IPS DF 6.9 (cell line): Measurements from ENCODE around the gene MILR1.

Experiments
- DNase-seq: peaks from one replicate; pipeline ENCODE4 v3.0.0-alpha.2; 2013; ENCODE audit warnings: low read depth, low spot score
- H3K27ac ChIP-seq: one replicate; pipeline ENCODE4 v1.5.1; 2013; ENCODE audit warnings: low read length, control low read depth
- H3K27me3 ChIP-seq: 2 replicates; pipeline ENCODE4 v1.6.1; 2013; ENCODE audit warnings: mild to moderate bottlenecking, low read length; ENCODE audit not compliant: control insufficient read depth, insufficient read depth
- H3K36me3 ChIP-seq: 2 replicates; pipeline ENCODE4 v1.6.1; 2013; ENCODE audit warnings: low read length; ENCODE audit not compliant: control insufficient read depth, insufficient read depth
- H3K4me1 ChIP-seq: 2 replicates; pipeline ENCODE4 v1.6.1; 2013; ENCODE audit warnings: low read length; ENCODE audit not compliant: control insufficient read depth, insufficient read depth
- H3K4me3 ChIP-seq: 2 replicates; pipeline ENCODE4 v1.5.1; 2013; ENCODE audit warnings: mild to moderate bottlenecking, low read length
- H3K9me3 ChIP-seq: 2 replicates; pipeline ENCODE4 v1.6.1; 2013; ENCODE audit warnings: low read length, inconsistent platforms; ENCODE audit not compliant: control insufficient read depth, insufficient read depth
- WGBS: extraction: QIAGEN DNeasy Blood & Tissue Kit; methylation state at CpG from one replicate; pipeline ENCODE4 v1.1.7; 2013; ENCODE audit warnings: mixed read lengths, missing lambda C conversion rate; ENCODE audit not compliant: insufficient read length, insufficient coverage; 5-methylcytosine and 5-hydroxymethylcytosine counted together

Gene MILR1

DNA sequence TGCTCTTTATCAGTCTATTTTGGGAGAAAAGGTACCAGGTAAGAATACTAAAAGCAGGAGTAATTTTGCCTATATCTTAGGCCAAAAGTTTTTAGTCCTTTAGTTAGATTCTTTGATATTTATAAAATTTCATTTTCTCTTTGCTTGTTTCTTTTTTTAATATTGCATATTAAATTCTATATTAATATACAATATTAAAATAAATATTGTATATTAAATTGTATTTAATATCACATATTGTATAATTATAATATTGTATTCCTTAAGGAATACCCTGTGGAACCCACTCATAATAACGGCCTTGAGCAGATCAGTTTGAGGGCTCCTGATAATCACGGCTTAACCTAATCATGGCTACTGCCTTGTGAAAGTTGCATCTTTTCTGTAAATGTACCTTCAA, 59.8 kb downstream of the MILR1 start:
- Histone ChIP-seq H3K4me3 (no peak overlapping the region), H3K27me3 (no peaks in the 10 kb centered on the region), H3K27ac (no peak overlapping the region), H3K4me1 (no peaks in the 10 kb centered on the region), H3K9me3 (no peaks in the 10 kb centered on the region), H3K36me3 (peaks cover 8% of the 10 kb centered on the region; the same call in 1 of the 2 replicates)
- no CpG with 5 or more reads among the region's 2 CpGs for WGBS
- no peak for DNase-seq

DNA sequence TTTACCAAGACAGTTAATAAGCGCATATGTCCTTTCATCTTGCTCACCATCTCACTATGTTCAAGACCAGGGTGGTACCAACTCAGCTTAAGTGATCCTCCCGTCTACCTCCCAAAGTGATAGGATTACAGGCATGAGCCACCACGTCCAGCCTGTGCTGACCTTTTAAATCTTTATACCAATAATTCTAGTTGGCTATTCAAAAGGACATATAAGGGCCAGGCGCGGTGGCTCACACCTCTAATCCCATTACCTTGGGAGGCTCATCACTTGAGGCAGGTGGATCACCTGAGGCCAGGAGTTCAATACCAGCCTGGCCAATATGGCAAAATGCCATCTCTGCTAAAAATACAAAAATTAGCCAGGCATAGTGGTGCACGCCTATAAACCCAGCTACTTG, 60.3 kb downstream of the MILR1 start:
- DNase-seq, result no peak
- Histone ChIP-seq H3K27me3 (no peaks in the 10 kb centered on the region), H3K4me3 (no peak overlapping the region), H3K9me3 (no peaks in the 10 kb centered on the region), H3K36me3 (peaks cover 3% of the 10 kb centered on the region; the same call in 1 of the 2 replicates), H3K4me1 (no peaks in the 10 kb centered on the region), H3K27ac (no peak overlapping the region)
- WGBS, result no CpG with 5 or more reads among the region's 6 CpGs

DNA sequence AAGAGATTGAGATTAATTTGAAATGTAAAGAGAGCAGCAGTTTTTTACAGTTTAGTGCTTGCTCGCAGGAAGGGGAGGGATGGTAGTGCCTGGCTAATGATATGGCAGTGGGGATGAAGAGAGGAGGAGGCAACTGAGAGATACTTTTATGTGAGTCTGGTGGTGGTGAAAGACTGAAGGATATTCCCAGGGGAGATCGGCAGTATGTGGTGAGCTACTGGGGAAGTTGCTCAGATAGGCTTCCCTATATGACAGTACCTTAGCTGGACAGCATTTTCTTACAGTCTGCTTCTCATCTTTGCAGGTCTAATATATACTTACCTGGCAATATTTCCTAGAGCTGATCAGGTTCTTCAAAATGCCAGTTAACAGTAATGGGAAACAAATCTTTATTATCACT, 66.5 kb downstream of the MILR1 start:
- no peak for DNase-seq
- Histone ChIP-seq H3K36me3 (peaks cover 10% of the 10 kb centered on the region), H3K4me1 (no peaks in the 10 kb centered on the region), H3K27me3 (no peaks in the 10 kb centered on the region), H3K27ac (no peak overlapping the region), H3K9me3 (no peaks in the 10 kb centered on the region), H3K4me3 (no peak overlapping the region)
- 100% methylated on average over 1 of the region's 2 CpGs for WGBS

DNA sequence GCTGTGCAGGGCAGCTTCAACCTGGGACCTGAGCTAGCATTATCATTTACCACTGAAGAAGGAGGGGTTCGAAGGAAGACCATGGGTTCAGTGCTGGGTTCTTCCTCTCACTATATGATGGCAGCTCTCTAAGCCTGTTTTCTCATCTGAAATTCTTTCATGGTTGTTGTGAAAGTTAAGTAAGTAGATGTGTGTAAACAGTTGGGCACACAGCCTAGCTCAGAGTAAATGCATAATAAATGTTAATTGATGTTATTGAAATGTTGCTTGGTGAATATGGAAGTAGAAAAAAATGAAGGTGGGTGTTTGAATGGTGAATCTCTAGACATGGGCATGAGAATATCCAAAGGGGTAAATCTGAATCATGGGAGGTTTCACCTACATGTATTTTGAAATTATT, 66.9 kb downstream of the MILR1 start:
- no peaks in the 10 kb centered on the region for H3K9me3 ChIP-seq
- no CpG with 5 or more reads among the region's 1 CpG for WGBS
- DNase-seq, result no peak
- no peak overlapping the region for H3K27ac ChIP-seq
- H3K36me3 ChIP-seq, result peaks cover 13% of the 10 kb centered on the region
- no peak overlapping the region for H3K4me3 ChIP-seq
- H3K4me1 ChIP-seq, result no peaks in the 10 kb centered on the region
- no peaks in the 10 kb centered on the region for H3K27me3 ChIP-seq
